Activated CD4-positive, alpha-beta T cell treated with anti-CD3 and anti-CD28 coated beads, Interleukin-2, amount 10 ng/mL, durations not matched to agents 7 days and 5 days (primary cell): ENCODE results near the gene CYB5D1. TPM values are rescaled to one million over a fixed set of nuclear protein-coding genes. Genes with fewer than 3 reads are reported as not detected.
A peak's percentile ranks its signal among the peaks of the same experiment; 100 is the strongest.

ENCODE experiments used
- CTCF ChIA-PET: fragments of 350-600 bp; sonication (Branson Sonifier 250); formaldehyde crosslinking; loops from one replicate; lab custom pipeline; 2021; ENCODE audit warnings: antibody characterized with exemption; lab: Charles Lee
- POLR2A ChIA-PET: fragments of 350-600 bp; sonication (Branson Sonifier 250); formaldehyde crosslinking; loops from one replicate; lab custom pipeline; 2021; ENCODE audit warnings: antibody characterized with exemption; lab: Charles Lee
- DNase-seq: peaks from one replicate; pipeline ENCODE4 v3.0.0-alpha.2; 2020
- H3K27ac Mint-ChIP-seq: one replicate; pipeline ENCODE4 v1.8.0; 2021; ENCODE audit warnings: mild to moderate bottlenecking, moderate library complexity, mixed read lengths
- H3K27me3 Mint-ChIP-seq: one replicate; pipeline ENCODE4 v1.8.0; 2021; ENCODE audit warnings: mixed read lengths
- H3K36me3 Mint-ChIP-seq: one replicate; pipeline ENCODE4 v1.8.0; 2021; ENCODE audit warnings: low read depth, mixed read lengths
- H3K4me1 Mint-ChIP-seq: one replicate; pipeline ENCODE4 v1.8.0; 2021; ENCODE audit warnings: mixed read lengths
- H3K4me3 Mint-ChIP-seq: one replicate; pipeline ENCODE4 v1.8.0; 2021; ENCODE audit warnings: mild to moderate bottlenecking, moderate library complexity, mixed read lengths
- H3K9me3 Mint-ChIP-seq: one replicate; pipeline ENCODE4 v1.8.0; 2021; ENCODE audit warnings: mixed read lengths
- total RNA-seq, 2 experiments: library from RNA; stranded (reverse); gene quantifications; one replicate each; pipeline ENCODE4 v1.2.3, GENCODE V29; 2021

The CYB5D1 gene
- total RNA-seq, 2 experiments from 2014 or later: 8.2 to 9.0 TPM

GRCh38 chr17:7835814-7836595 is 21.8 kb upstream of the CYB5D1 start:
- peak overlapping the region; percentile 83 for H3K4me3 Mint-ChIP-seq
- DNase-seq: peak; percentile 34
- H3K9me3 Mint-ChIP-seq: no peaks in the 10 kb centered on the region
- peaks cover 1% of the 10 kb centered on the region for H3K27me3 Mint-ChIP-seq
- H3K4me1 Mint-ChIP-seq: peaks cover 61% of the 10 kb centered on the region
- peak overlapping the region; percentile 88 for H3K27ac Mint-ChIP-seq
- ChIA-PET CTCF (interaction anchor here (0.6 to 2.3 kb wide), 11 partner anchors 9 to 221 kb away, joined by 3 to 19 read pairs (median 4); partner anchors contain the start of genes CYB5D1 and NAA38), POLR2A (interaction anchor here (1.1 kb wide), 1 partner anchor 9 kb away, joined by 4 read pairs; no protein-coding TSS in a partner anchor)
- no peaks in the 10 kb centered on the region for H3K36me3 Mint-ChIP-seq

GRCh38 chr17:7836596-7837407 is 21.0 kb upstream of the CYB5D1 start:
- Mint-ChIP-seq H3K27me3 (peaks cover 1% of the 10 kb centered on the region), H3K9me3 (no peaks in the 10 kb centered on the region), H3K4me1 (peaks cover 66% of the 10 kb centered on the region), H3K36me3 (no peaks in the 10 kb centered on the region), H3K27ac (peak overlapping the region; percentile 67), H3K4me3 (peak overlapping the region; percentile 83)
- ChIA-PET POLR2A (no interaction called here), CTCF (interaction anchor here (1.0 to 2.6 kb wide), 7 partner anchors 14 to 155 kb away, joined by 3 to 10 read pairs (median 3); no protein-coding TSS in a partner anchor)
- peak; percentile 54 for DNase-seq

DNA sequence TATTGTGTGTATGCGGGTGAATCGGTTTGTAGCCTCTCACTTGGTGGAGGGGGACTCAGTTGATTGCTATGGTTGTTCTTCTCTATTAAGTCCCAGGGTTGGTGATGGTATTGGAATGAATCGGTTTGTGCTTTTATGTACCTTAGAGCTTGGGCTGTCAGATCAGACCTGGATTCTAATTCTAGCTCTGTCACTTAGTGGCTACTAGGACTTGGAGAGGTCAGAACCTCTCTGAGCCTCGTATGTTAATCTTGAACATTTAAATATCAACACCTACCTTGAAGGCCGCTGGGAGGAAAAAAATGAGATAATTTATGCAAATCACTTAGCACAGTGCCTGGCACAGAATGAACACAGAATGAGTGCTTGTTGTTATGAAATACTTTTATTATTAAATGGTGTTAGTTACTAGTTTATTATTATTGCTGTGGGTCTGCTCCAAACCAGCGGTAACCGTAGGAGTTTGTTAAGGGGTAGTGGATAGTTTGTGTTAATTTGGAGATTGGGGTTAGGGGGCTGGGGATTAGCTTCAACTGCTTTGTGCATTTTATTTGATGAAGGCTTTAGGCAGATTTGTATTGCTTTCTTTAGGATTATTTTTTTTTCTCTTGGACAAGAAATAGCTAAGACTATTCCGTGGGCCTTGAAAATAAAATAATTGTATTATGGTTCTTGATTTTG is 20.3 kb upstream of the CYB5D1 start:
- Mint-ChIP-seq H3K4me1 (peaks cover 69% of the 10 kb centered on the region), H3K27me3 (peaks cover under 1% of the 10 kb centered on the region), H3K4me3 (peak overlapping the region; percentile 83), H3K9me3 (no peaks in the 10 kb centered on the region), H3K36me3 (peaks cover 4% of the 10 kb centered on the region), H3K27ac (peak overlapping the region; percentile 67)
- ChIA-PET POLR2A (no interaction called here), CTCF (interaction anchor here (1.0 to 2.6 kb wide), 5 partner anchors 13 to 155 kb away, joined by 3 to 7 read pairs (median 3); no protein-coding TSS in a partner anchor)
- DNase-seq: no peak

- Mint-ChIP-seq H3K9me3 (no peaks in the 10 kb centered on the region), H3K27me3 (no peaks in the 10 kb centered on the region), H3K36me3 (peaks cover 4% of the 10 kb centered on the region), H3K4me3 (peak overlapping the region; percentile 83), H3K27ac (peak overlapping the region; percentile 70), H3K4me1 (peaks cover 68% of the 10 kb centered on the region)
- CTCF ChIA-PET: interaction anchor here (0.9 to 2.6 kb wide), 4 partner anchors 13 to 151 kb away, joined by 3 to 7 read pairs (median 4); no protein-coding TSS in a partner anchor
- POLR2A ChIA-PET: interaction anchor here (0.9 kb wide), 1 partner anchor 335 kb away, joined by 3 read pairs; no protein-coding TSS in a partner anchor
- DNase-seq: no peak
Observed at GRCh38 chr17:7838090-7839075, 19.4 kb upstream of the CYB5D1 start.

DNA sequence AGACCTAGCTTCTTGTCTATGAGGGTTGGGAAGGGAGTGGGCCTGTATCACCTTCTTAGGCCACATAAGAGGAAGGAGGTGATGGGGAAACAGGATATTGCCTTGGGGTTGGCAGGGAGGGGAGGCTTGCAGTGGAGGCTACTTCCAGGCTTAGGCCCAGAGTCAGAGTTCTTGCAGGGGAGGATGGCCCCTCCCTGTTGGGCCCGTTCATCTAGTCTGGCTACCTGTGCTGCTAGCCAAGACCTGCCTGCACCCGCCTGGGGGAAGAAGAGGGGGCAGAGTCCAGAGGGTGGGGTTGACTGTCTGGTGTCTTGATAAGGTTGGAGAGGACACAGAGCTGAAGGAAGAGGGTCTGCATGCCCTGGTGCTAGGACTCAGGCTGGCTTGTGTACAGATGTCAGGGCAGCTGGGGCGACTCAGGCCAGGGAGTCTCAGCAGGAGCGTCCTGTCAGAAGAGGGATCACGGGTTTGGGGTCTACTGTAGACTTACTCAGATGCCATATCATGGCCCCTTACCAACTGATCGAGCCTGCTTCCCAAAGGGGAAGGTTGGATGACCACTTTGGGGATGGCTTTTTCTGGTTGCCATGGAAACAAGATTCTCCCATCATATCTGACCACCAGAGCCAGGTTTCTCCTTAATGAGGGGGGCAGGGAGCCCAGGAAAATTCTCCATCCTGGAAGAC is 18.5 kb upstream of the CYB5D1 start:
- H3K27ac Mint-ChIP-seq: peak overlapping the region; percentile 70
- ChIA-PET POLR2A (interaction anchor here (0.9 kb wide), 1 partner anchor 334 kb away, joined by 3 read pairs; no protein-coding TSS in a partner anchor), CTCF (interaction anchor here (0.9 to 2.6 kb wide), 2 partner anchors 12 to 18 kb away, joined by 3 to 7 read pairs; no protein-coding TSS in a partner anchor)
- H3K4me3 Mint-ChIP-seq: no peak overlapping the region
- H3K9me3 Mint-ChIP-seq: no peaks in the 10 kb centered on the region
- peaks cover 4% of the 10 kb centered on the region for H3K36me3 Mint-ChIP-seq
- H3K4me1 Mint-ChIP-seq: peaks cover 62% of the 10 kb centered on the region
- DNase-seq: no peak
- no peaks in the 10 kb centered on the region for H3K27me3 Mint-ChIP-seq

DNA sequence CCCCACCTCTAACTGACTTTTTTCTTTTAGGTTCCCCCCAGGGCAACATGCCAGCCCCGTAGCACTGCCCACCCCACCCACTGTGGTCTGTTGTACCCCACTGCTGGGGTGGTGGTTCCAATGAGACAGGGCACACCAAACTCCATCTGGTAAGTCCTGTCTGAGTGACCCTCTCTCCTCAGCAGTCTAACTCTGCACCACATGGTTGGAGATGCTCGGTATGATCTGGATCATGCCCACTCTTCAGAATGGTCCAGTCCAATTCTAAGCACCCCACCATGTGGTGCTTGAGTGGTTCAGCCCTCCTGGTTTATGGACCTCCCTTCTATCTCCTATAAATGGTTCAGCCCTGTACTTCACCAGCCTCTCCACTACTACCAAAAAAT is 17.9 kb upstream of the CYB5D1 start:
- Mint-ChIP-seq H3K9me3 (no peaks in the 10 kb centered on the region), H3K4me3 (no peak overlapping the region), H3K36me3 (peaks cover 4% of the 10 kb centered on the region), H3K27ac (no peak overlapping the region), H3K27me3 (no peaks in the 10 kb centered on the region), H3K4me1 (peaks cover 62% of the 10 kb centered on the region)
- POLR2A ChIA-PET: no interaction called here
- DNase-seq: no peak
- CTCF ChIA-PET: interaction anchor here (0.7 to 3.4 kb wide), 3 partner anchors 11 to 152 kb away, joined by 3 to 12 read pairs (median 5); no protein-coding TSS in a partner anchor

- peaks cover 4% of the 10 kb centered on the region for H3K36me3 Mint-ChIP-seq
- H3K4me3 Mint-ChIP-seq: peak overlapping the region; percentile 76
- CTCF ChIA-PET: interaction anchor here (0.6 to 3.4 kb wide), 7 partner anchors 11 to 469 kb away, joined by 3 to 12 read pairs (median 4); partner anchors contain the start of gene NAA38
- H3K9me3 Mint-ChIP-seq: no peaks in the 10 kb centered on the region
- H3K4me1 Mint-ChIP-seq: peaks cover 63% of the 10 kb centered on the region
- DNase-seq: no peak
- no peak overlapping the region for H3K27ac Mint-ChIP-seq
- POLR2A ChIA-PET: no interaction called here
- no peaks in the 10 kb centered on the region for H3K27me3 Mint-ChIP-seq
Observed at GRCh38 chr17:7840441-7840840, 17.4 kb upstream of the CYB5D1 start.

- ChIA-PET CTCF (interaction anchor here (0.6 to 3.4 kb wide), 8 partner anchors 10 to 469 kb away, joined by 3 to 12 read pairs (median 4); partner anchors contain the start of gene NAA38), POLR2A (no interaction called here)
- peaks cover 4% of the 10 kb centered on the region for H3K36me3 Mint-ChIP-seq
Observed at GRCh38 chr17:7840875-7841274, 16.9 kb upstream of the CYB5D1 start.

DNA sequence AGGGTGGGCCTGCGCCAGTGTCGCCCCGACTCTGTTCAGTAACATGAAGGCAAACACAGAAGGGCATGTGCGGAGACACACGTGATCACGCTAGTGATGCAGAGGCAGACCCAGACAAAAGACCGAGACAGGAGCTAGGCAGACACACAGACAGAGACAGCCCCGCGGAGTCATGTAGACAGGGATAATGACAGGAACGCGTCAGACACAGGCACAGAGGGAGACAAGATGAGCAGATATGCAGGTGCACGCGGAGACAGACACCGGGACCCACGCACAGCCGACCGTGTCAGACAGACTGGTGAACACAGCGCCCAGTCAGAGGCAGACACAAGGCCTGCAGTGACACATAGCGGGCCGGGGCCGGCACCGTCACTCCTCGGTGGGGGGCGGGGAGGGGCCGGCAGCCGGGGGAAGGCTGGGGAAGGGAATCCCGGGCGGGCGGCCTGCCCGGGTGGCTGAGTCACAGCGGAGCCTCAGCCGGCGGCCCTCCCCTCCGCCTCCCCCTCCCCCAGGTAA is 16.3 kb upstream of the CYB5D1 start:
- peak overlapping the region; percentile 98 for H3K4me3 Mint-ChIP-seq
- H3K36me3 Mint-ChIP-seq: peaks cover 4% of the 10 kb centered on the region

More at GRCh38 chr17:7840875-7841274, 16.9 kb upstream of the CYB5D1 start:
- Mint-ChIP-seq H3K4me1 (peaks cover 65% of the 10 kb centered on the region), H3K27ac (no peak overlapping the region), H3K9me3 (no peaks in the 10 kb centered on the region), H3K4me3 (peak overlapping the region; percentile 76), H3K27me3 (no peaks in the 10 kb centered on the region)
- no peak for DNase-seq

DNA sequence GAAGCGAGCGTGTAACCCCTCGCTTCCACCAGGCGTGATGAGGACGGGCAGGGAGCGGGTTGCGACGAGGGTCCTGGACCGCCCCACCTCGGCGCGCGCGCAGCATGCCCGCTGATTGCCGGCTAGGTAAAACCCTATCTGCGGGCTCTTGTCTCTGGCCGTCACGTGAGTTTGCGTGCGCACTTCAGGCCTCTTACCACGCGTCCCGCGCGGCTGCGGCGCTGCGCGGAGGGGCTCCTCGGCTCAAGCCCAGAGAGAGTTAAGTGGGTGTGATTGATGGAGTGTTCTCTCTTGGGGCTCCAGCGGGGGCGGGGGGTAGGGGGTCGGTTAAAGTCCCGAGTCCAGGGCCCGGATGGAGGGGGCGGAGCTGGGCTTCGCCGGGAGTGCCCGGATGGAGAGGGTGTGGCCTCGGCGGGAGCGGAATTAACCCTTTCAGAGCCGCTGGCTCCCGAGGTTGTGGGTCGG is 15.9 kb upstream of the CYB5D1 start:
- peaks cover 56% of the 10 kb centered on the region for H3K4me1 Mint-ChIP-seq

More for the DNA sequence above, 16.3 kb upstream of the CYB5D1 start:
- peaks cover 60% of the 10 kb centered on the region for H3K4me1 Mint-ChIP-seq
- H3K9me3 Mint-ChIP-seq: no peaks in the 10 kb centered on the region
- peak; percentile 68 for DNase-seq
- no peaks in the 10 kb centered on the region for H3K27me3 Mint-ChIP-seq
- ChIA-PET CTCF (interaction anchor here (0.6 to 3.4 kb wide), 4 partner anchors 10 to 74 kb away, joined by 3 to 12 read pairs (median 4); partner anchors contain the start of gene NAA38), POLR2A (no interaction called here)
- peak overlapping the region; percentile 84 for H3K27ac Mint-ChIP-seq

More for the DNA sequence above, 15.9 kb upstream of the CYB5D1 start:
- Mint-ChIP-seq H3K9me3 (no peaks in the 10 kb centered on the region), H3K27me3 (no peaks in the 10 kb centered on the region), H3K27ac (peak overlapping the region; percentile 97), H3K4me3 (peak overlapping the region; percentile 98), H3K36me3 (peaks cover 4% of the 10 kb centered on the region)
- ChIA-PET CTCF (interaction anchor here (3.4 kb wide), 1 partner anchor 9 kb away, joined by 12 read pairs; no protein-coding TSS in a partner anchor), POLR2A (no interaction called here)
- peak; percentile 85 for DNase-seq
